H1 (cell line): Measurements from ENCODE around the gene SPTBN1. TPM values are rescaled to one million over a fixed set of nuclear protein-coding genes. Genes with fewer than 3 reads are reported as not detected.

Source experiments
- CTCF ChIA-PET: fragments of 300-600 bp; sonication (Branson Sonifier 250); formaldehyde crosslinking; loops from one replicate; lab custom pipeline; 2021; ENCODE audit not compliant: partially characterized antibody; lab: Charles Lee
- POLR2A ChIA-PET: fragments of 300-600 bp; sonication (Branson Sonifier 250); formaldehyde crosslinking; loops from one replicate; lab custom pipeline; 2021; ENCODE audit warnings: inconsistent platforms; ENCODE audit not compliant: partially characterized antibody; lab: Charles Lee
- DNase-seq, 2 experiments: peaks; one replicate each; pipeline versions ENCODE4 v3.0.0 to v3.0.0-alpha.2; 2010 to 2022; ENCODE audit warnings: low spot score in 2 of 2, low read depth in 1 of 2, mixed read lengths in 1 of 2
- FAIRE-seq: peaks from 2 replicates; lab custom pipeline; 2011; peaks lifted over from hg19 to GRCh38; lab: Jason Lieb, UNC
- H2AFZ ChIP-seq: 2 replicates; pipeline ENCODE4 v1.8.1; 2012; ENCODE audit warnings: low read length, inconsistent platforms
- H2AK5ac ChIP-seq: 2 replicates; pipeline ENCODE4 v1.6.1; 2013; ENCODE audit warnings: low read depth, low read length
- H2BK120ac ChIP-seq: replicated peaks from 2 replicates; pipeline ENCODE3; 2013; ENCODE audit warnings: low read depth, low read length, inconsistent platforms
- H2BK12ac ChIP-seq: 2 replicates; pipeline ENCODE4 v1.6.1; 2013; ENCODE audit warnings: low read depth, low read length
- H2BK15ac ChIP-seq: 2 replicates; pipeline ENCODE4 v1.6.1; 2013; ENCODE audit warnings: low read length
- H2BK20ac ChIP-seq: 2 replicates; pipeline ENCODE4 v1.6.1; 2013; ENCODE audit warnings: low read length
- H2BK5ac ChIP-seq: 2 replicates; pipeline ENCODE4 v1.6.1; 2013; ENCODE audit warnings: low read depth, low read length
- H3K14ac ChIP-seq: 2 replicates; pipeline ENCODE4 v1.6.1; 2013; ENCODE audit warnings: inconsistent platforms; ENCODE audit not compliant: insufficient read length
- H3K18ac ChIP-seq: 2 replicates; pipeline ENCODE4 v1.6.1; 2013; ENCODE audit warnings: low read length; ENCODE audit errors: extremely low read depth
- H3K23ac ChIP-seq: 2 replicates; pipeline ENCODE4 v1.6.1; 2013; ENCODE audit warnings: inconsistent platforms; ENCODE audit not compliant: insufficient read length
- H3K23me2 ChIP-seq: 2 replicates; pipeline ENCODE4 v1.6.1; 2013; ENCODE audit warnings: low read depth, low read length
- H3K27ac ChIP-seq: 2 replicates; pipeline ENCODE4 v1.6.1; 2011; ENCODE audit warnings: low read depth, low read length, inconsistent platforms
- H3K27me3 ChIP-seq, 4 experiments: replicated peaks in 1 of 4; 1 replicate in 1 of 4; 2 replicates in 3 of 4; pipeline versions ENCODE4 v1.6.1 to v1.8.1; 2011 to 2013; ENCODE audit warnings: low read length in 3 of 4, mild to moderate bottlenecking in 3 of 4, inconsistent platforms in 2 of 4, mixed read lengths in 2 of 4, moderate library complexity in 1 of 4; ENCODE audit not compliant: control insufficient read depth in 3 of 4, insufficient read depth in 3 of 4; ENCODE audit errors: extremely low read depth in 1 of 4
- H3K36me3 ChIP-seq, 4 experiments: 2 replicates each; pipeline versions ENCODE4 v1.6.1 to v1.8.1; 2011 to 2013; ENCODE audit warnings: mild to moderate bottlenecking in 4 of 4, low read length in 3 of 4, moderate library complexity in 2 of 4, control low read depth in 1 of 4, inconsistent platforms in 1 of 4; ENCODE audit not compliant: insufficient read depth in 4 of 4, control insufficient read depth in 2 of 4
- H3K4ac ChIP-seq: replicated peaks from 2 replicates; pipeline ENCODE3; 2013; ENCODE audit warnings: low read length, low read depth, mixed read lengths, inconsistent platforms; ENCODE audit not compliant: insufficient read length
- H3K4me1 ChIP-seq, 4 experiments: replicated peaks in 1 of 4; 1 replicate in 1 of 4; 2 replicates in 3 of 4; pipeline versions ENCODE4 v1.6.1 to v1.8.1; 2011 to 2013; ENCODE audit warnings: low read length in 3 of 4, inconsistent platforms in 2 of 4, mixed read lengths in 1 of 4; ENCODE audit not compliant: insufficient read depth in 4 of 4, control insufficient read depth in 3 of 4
- H3K4me2 ChIP-seq, 2 experiments: 2 replicates each; pipeline versions ENCODE4 v1.6.1 to v1.8.1; 2011 to 2013; ENCODE audit warnings: low read depth in 2 of 2, low read length in 2 of 2, control low read depth in 1 of 2, inconsistent platforms in 1 of 2, mild to moderate bottlenecking in 1 of 2; ENCODE audit not compliant: insufficient read depth in 1 of 2
- H3K4me3 ChIP-seq, 4 experiments: fragments of 200-600, 300-600 bp in 1 of 4; sonication (generic), shearing (Covaris generic), sonication (Bioruptor Twin) in 1 of 4; 2 replicates each; pipeline versions ENCODE4 v1.5.1 to v1.8.1; 2011 to 2016; ENCODE audit warnings: low read length in 4 of 4, low read depth in 3 of 4, control low read depth in 2 of 4, inconsistent platforms in 2 of 4, mild to moderate bottlenecking in 2 of 4, mixed read lengths in 1 of 4, moderate library complexity in 1 of 4; ENCODE audit not compliant: insufficient read depth in 2 of 4; ENCODE audit errors: extremely low read depth in 1 of 4
- H3K56ac ChIP-seq: replicated peaks from 2 replicates; pipeline ENCODE3; 2013; ENCODE audit warnings: low read depth, mild to moderate bottlenecking, mixed read lengths, low read length, inconsistent platforms; ENCODE audit not compliant: insufficient read length
- H3K79me1 ChIP-seq: 2 replicates; pipeline ENCODE4 v1.6.1; 2013; ENCODE audit warnings: low read depth, low read length, control low read depth
- H3K79me2 ChIP-seq, 2 experiments: 2 replicates each; pipeline versions ENCODE4 v1.6.1 to v1.8.1; 2012 to 2013; ENCODE audit warnings: low read length in 2 of 2, mild to moderate bottlenecking in 2 of 2, inconsistent platforms in 1 of 2; ENCODE audit not compliant: insufficient read depth in 2 of 2, control insufficient read depth in 1 of 2
- H3K9ac ChIP-seq, 4 experiments: replicated peaks in 1 of 4; 1 replicate in 1 of 4; 2 replicates in 3 of 4; pipeline versions ENCODE4 v1.6.1 to v1.8.1; 2011 to 2013; ENCODE audit warnings: low read depth in 3 of 4, low read length in 3 of 4, control low read depth in 2 of 4, mild to moderate bottlenecking in 2 of 4, moderate library complexity in 2 of 4, inconsistent platforms in 1 of 4; ENCODE audit errors: extremely low read depth in 1 of 4
- H3K9me3 ChIP-seq, 2 experiments: 2 replicates each; pipeline versions ENCODE4 v1.6.1 to v1.8.1; 2012 to 2013; ENCODE audit warnings: mild to moderate bottlenecking in 2 of 2, moderate library complexity in 2 of 2, control low read depth in 1 of 2, inconsistent platforms in 1 of 2, low read depth in 1 of 2, low read length in 1 of 2, mixed read lengths in 1 of 2; ENCODE audit not compliant: insufficient read depth in 2 of 2
- H4K20me1 ChIP-seq, 2 experiments: replicated peaks in 1 of 2; 2 replicates each; pipeline versions ENCODE3 to v1.8.1; 2011 to 2013; ENCODE audit warnings: inconsistent platforms in 2 of 2, low read length in 2 of 2, mild to moderate bottlenecking in 1 of 2; ENCODE audit not compliant: insufficient read depth in 2 of 2, control insufficient read depth in 1 of 2
- H4K5ac ChIP-seq: 2 replicates; pipeline ENCODE4 v1.6.1; 2013; ENCODE audit warnings: low read length, low read depth, mixed read lengths, inconsistent platforms; ENCODE audit not compliant: insufficient read length
- H4K8ac ChIP-seq: 2 replicates; pipeline ENCODE4 v1.8.0; 2013; ENCODE audit warnings: mild to moderate bottlenecking, moderate library complexity, low read length, inconsistent platforms; ENCODE audit not compliant: insufficient read depth; ENCODE audit errors: extremely low read depth
- H4K91ac ChIP-seq: replicated peaks from 2 replicates; pipeline ENCODE3; 2013; ENCODE audit warnings: low read length, mixed read lengths, inconsistent platforms; ENCODE audit not compliant: insufficient read length
- ASH2L ChIP-seq: fragments of 200-600, 300-600 bp; sonication (generic); IDR thresholded peaks from one replicate; pipeline ENCODE4 v1.7.1; 2017; ENCODE audit warnings: low read length
- BRCA1 ChIP-seq: IDR thresholded peaks from 2 replicates; pipeline ENCODE4 v1.6.1; 2012; ENCODE audit warnings: low read depth, low read length, improper control_type of control experiment
- RBBP5 ChIP-seq: IDR thresholded peaks from 2 replicates; pipeline ENCODE4 v1.7.1; 2012; ENCODE audit warnings: low read depth, mild to moderate bottlenecking, inconsistent platforms, low read length, moderate library complexity, borderline replicate concordance
- TCF12 ChIP-seq: IDR thresholded peaks from 2 replicates; pipeline ENCODE4 v1.6.1; 2011; ENCODE audit warnings: low read depth, mild to moderate bottlenecking, low read length
- WGBS, 2 experiments: shearing (Covaris generic) in 1 of 2; methylation state at CpG; one replicate each; pipeline versions ENCODE4 v1.1.6 to v1.1.7; 2013 to 2015; ENCODE audit warnings: low lambda C conversion rate in 2 of 2, mixed read lengths in 2 of 2, inconsistent platforms in 1 of 2, low coverage in 1 of 2, missing lambda C conversion rate in 1 of 2; ENCODE audit not compliant: insufficient replicate concordance in 2 of 2, insufficient coverage in 1 of 2, insufficient read length in 1 of 2; ENCODE audit errors: extremely low coverage in 1 of 2, missing lambda C conversion rate in 1 of 2; 5-methylcytosine and 5-hydroxymethylcytosine counted together
- polyA plus RNA-seq, 7 experiments: library from polyadenylated mRNA; depleted of rRNA in 3 of 7; stranded (reverse) in 5 of 7; unstranded in 2 of 7; fragments of >200 nt in 5 of 7; fragments of 200-250 nt in 2 of 7; gene quantifications; 1 replicate in 5 of 7; 2 replicates in 1 of 7; 4 replicates in 1 of 7; pipeline versions ENCODE4 v1.2.1 to v1.2.3, GENCODE V29; 2011 to 2013; ENCODE audit warnings: missing spikeins in 2 of 7, mixed read lengths in 2 of 7
- total RNA-seq: library from RNA; stranded (reverse); fragmentation: NEBNext Ultra II Directional; extraction: Animal tissue kit (Norgen Biotek cat#: 25700); gene quantifications from 2 replicates; pipeline ENCODE4 v1.2.1, GENCODE V29; 2021

SPTBN1 gene
- total and polyA plus RNA-seq, 2 of the 8 experiments (the other 6 are each of a cell fraction or from before 2014, with no cell fraction given) = 31.8 to 180 TPM

DNA sequence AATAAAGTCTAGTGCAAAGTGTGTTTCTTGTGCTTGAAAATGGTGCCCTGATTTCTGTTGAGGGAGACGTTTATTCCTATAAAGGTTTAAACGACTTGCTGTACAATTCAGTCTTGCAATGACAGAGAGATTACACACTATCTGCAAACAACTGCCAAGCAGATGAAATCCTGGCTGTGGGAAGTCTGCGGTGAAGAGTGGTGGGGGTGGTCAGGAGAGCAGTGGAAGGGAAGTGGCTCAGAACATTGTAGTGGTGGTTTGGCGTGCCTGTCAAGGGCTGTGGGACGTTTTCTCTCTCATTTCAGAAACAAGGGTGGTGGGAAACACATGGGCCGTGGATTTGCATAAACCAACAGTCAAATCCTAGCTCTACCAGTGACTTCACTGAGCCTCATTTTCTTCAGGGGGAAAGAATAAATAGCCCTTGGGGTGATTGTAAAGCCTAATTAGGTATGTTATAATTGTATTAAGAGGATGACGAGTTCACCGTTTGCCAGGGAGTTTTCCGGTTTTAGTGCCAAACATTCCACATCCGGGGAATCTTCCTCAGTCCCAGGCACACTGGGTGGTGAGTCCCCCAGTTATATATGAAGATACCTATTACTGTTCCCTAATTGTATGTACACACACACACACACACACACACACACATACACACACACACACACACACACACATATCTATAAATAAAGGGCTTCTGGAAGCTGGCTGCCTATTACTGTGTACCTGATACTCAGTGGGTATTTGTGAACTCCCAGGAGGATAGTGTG lies 115.0 kb downstream of the SPTBN1 start:
- peaks cover 0 to 3% (median 0%) of the 10 kb centered on the region in 4 experiments; a peak in 2 of 8 replicates for H3K36me3 ChIP-seq
- H4K5ac ChIP-seq = no peak overlapping the region
- H3K23ac ChIP-seq = no peak overlapping the region
- 63% methylated on average over 10 of the region's 10 CpGs; no CpG with 5 or more reads in 1 of the 2 experiments for WGBS, 2 experiments
- H3K18ac ChIP-seq = peak overlapping the region; percentile 39; the same call in 1 of the 2 replicates
- DNase-seq (no peak), FAIRE-seq (no peak)
- H3K4ac ChIP-seq = no peak overlapping the region
- no peak overlapping the region; a peak in 1 of 4 replicates for H3K4me2 ChIP-seq
- no peak overlapping the region for H2BK5ac ChIP-seq
- H4K91ac ChIP-seq = no peak overlapping the region
- no peak overlapping the region for H2AFZ ChIP-seq
- H3K4me3 ChIP-seq = no peak overlapping the region
- H2BK12ac ChIP-seq = no peak overlapping the region
- H3K14ac ChIP-seq = no peak overlapping the region
- H4K8ac ChIP-seq = no peak overlapping the region
- peaks cover 16% of the 10 kb centered on the region; the same call in 1 of the 2 replicates for H3K79me1 ChIP-seq
- H2BK120ac ChIP-seq = no peak overlapping the region
- no peak overlapping the region for H2BK15ac ChIP-seq
- TF ChIP-seq ASH2L (no peak), RBBP5 (no peak), BRCA1 (no peak), TCF12 (no peak)
- H3K79me2 ChIP-seq = peaks cover 21 to 99% of the 10 kb centered on the region in 2 experiments
- no peak overlapping the region for H2AK5ac ChIP-seq
- H2BK20ac ChIP-seq = no peak overlapping the region
- H3K9me3 ChIP-seq = no peaks in the 10 kb centered on the region
- H3K27me3 ChIP-seq = no peaks in the 10 kb centered on the region
- H4K20me1 ChIP-seq = peaks cover 18 to 28% of the 10 kb centered on the region in 2 experiments
- H3K23me2 ChIP-seq = no peaks in the 10 kb centered on the region
- H3K4me1 ChIP-seq = peaks cover 5 to 22% (median 17%) of the 10 kb centered on the region in 4 experiments
- no peak overlapping the region for H3K9ac ChIP-seq
- POLR2A ChIA-PET = interaction anchor here (0.6 to 5.5 kb wide), 3 partner anchors 9 to 15 kb away, joined by 3 to 31 read pairs (median 3); no protein-coding TSS in a partner anchor
- H3K56ac ChIP-seq = no peak overlapping the region
- CTCF ChIA-PET = interaction anchor here (0.6 to 1.1 kb wide), 4 partner anchors 9 to 41 kb away, joined by 3 to 5 read pairs (median 4); no protein-coding TSS in a partner anchor
- H3K27ac ChIP-seq = no peak overlapping the region
